Measurements from ENCODE around the gene MED17.
"Not testable (repeated sequence)": the region's sequence is repeated elsewhere in the genome, so short reads cannot be mapped to it uniquely, and the experiment has no call there.

Gene MED17

DNA sequence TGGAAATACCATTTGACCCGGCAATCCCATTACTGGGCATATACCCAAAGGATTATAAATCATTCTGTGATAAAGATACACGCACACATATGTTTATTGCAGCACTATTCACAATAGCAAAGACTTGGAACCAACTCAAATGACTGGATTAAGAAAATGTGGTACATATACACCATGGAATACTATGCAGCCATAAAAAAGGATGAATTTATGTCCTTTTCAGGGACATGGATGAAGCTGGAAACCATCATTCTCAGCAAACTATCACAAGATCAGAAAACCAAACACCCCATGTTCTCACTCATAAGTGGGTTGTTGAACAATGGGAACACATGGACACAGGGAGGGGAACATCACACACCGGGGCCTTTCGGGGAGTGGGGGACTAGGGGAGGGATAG lies 25.0 kb upstream of the MED17 start:
- not testable (repeated sequence) for DNase-seq

DNA sequence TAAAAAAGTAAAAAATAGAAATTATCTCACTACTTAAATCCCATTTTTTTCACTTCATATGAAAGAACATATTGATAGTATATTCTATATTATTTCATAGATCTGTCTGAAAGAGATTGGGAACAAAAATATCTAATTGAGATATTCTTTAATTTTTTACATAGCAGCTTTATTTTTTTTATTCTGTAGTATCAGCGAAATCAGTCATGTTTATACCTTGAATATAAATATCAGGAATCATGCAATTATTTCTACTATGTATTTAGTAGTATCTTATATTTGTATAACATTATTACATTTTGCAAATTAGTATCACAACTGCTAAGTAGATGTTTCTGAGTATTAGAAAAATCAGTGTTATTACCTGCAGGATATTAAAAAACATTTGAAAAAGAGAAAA lies 22.2 kb upstream of the MED17 start:
- no peak for DNase-seq

DNA sequence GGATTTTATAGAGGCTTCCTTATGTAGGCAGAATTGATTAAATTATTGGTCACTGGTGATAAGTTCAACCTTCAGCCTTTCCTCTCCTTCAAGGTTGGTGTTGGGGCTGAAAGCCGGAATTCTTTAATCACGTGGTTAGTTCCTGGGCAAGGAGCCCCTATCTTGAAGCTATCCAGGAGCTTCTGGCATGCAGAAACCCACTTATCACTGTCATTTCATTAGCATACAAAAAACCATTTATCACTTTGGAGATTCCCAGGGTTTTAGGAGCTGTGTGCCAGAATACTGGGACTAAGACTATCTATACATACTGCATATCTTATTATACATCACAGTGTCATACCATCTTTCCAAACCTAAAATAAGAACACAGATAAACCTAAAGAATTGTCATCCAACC lies 18.5 kb upstream of the MED17 start:
- DNase-seq, result no peak

DNA sequence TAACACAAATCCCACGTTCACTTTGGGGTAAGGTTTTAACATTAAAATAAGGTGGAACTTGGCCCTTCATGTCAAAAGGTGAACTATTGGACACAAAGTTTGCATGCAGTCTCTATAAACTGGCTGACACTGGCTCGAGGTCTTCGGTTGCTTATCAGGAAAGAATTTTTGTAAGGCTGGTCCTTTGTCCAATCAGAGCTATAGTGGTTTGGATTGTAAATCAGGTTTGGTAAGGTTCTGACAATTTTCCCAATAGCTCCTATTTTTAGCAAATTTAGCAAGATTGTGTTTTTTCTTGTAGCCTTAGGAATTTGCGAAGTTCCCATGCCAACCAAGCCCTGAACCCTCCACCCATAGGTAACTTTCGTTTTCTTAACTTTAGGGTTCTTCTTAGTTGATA lies 17.6 kb upstream of the MED17 start:
- no peak for DNase-seq

DNA sequence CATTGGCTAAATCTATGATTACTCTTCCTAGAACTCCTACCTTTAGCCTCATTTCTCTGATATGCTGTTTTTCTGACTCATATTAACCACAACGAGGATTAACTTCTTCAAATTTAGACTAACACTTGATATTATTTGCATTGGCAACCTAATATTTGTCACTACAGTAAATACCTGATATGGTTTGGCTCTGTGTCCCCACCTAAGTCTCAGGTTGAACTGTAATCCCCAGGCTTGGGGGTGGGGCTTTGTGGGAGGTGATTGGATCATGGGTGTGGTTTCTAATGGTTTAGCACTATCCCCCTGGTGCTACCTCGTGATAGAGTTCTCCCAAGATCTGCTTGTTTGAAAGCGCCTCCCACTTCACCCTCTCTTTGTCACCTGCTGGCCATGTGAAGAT lies 17.1 kb upstream of the MED17 start:
- no peak for DNase-seq

GRCh38 chr11:93770160-93770559 lies 13.9 kb upstream of the MED17 start:
- no peak for DNase-seq

DNA sequence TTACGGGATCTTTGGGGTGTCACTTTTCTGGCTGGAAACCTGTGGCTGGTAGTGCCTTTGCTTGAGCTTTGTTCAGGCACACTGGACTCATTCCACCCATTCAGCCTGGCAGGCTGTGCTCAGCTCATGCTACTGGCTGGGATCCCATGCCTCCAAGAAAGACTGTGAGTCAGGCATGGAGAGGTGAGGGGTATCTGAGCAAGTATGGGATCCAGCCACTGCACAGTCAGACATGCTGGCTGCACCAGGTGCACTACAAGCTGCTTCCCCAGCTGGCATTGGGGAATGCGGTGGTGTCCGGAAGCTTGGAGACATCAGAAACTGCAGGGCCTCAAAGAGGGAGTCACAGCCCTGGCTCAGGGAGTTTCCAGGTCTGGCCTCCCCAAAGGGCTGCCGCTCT lies 12.0 kb upstream of the MED17 start:
- DNase-seq, result no peak

GRCh38 chr11:93773045-93773477 lies 11.0 kb upstream of the MED17 start:
- DNase-seq, result no peak

DNA sequence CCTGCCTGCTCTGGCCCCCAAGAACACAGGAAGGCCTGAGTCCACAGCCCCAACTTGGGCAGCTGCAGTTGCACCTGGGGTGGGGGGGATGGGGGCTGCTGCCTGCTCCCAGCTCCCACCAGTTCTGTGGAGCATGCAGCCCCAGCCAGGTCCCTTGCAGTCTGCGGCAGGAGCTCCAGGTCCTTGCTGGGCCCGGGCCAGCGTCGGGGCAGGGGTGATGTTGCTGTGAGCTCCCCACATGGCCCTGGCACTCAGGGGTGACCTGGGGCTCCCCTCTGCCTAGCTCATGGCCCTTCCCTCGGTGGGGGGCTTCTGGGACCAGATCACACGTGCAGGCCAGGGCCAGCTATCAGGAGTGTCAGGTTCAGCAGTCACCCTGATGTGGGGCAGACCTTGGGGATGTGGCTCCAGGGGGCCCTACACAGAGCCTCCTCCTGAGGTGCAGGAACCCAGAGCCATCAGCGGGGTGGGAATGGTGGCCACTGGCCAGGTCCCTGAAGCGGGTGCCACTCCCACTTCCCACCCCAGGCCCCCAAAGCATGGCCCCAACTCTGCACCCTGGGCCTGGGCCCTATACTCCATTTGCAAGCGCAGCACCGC lies 10.4 kb upstream of the MED17 start:
- no peak for DNase-seq

DNA sequence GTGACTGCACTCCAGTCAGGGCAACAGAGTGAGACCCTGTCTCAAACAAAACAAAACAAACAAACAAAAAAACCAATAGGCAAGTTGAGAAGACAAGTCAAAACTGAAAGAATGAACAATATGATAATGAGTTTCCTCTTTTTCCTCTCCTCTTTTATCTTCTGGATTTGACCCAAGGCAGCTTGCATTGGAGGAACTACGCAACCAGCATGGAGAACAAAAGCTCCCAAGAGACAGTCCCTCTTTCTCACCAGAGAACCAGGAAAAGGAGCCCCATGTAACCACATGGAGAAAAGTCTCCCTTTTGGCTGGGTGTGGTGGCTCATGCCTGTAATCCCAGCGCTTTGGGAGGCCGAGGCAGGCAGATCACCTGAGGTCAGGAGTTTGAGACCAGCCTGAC lies 9.5 kb upstream of the MED17 start:
- DNase-seq, result not testable (repeated sequence)

DNA sequence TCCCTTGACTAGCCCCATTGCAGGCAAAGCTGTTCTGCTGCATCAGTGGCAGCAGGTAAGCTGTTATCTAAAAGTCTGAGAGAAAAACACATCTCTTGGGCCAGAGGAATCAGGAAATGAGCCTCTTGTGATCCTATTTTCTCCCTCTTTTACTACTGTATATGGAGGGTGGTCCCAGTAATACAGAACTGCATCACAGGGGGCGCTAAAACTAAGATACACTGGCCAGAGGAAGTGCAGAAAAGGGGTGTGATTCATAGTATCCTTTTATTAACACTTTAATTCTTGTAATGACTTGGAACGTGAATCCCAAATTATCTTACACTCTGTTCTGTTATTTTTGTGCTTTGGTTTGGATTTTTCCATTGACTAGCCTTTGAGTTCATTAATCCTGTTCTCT lies 8.8 kb upstream of the MED17 start:
- no peak for DNase-seq

- no peak for DNase-seq
Observed at GRCh38 chr11:93783362-93783761, 720 bp upstream of the MED17 start.

- no peak for DNase-seq
Observed at GRCh38 chr11:93783765-93784144, 327 bp upstream of the MED17 start.

DNA sequence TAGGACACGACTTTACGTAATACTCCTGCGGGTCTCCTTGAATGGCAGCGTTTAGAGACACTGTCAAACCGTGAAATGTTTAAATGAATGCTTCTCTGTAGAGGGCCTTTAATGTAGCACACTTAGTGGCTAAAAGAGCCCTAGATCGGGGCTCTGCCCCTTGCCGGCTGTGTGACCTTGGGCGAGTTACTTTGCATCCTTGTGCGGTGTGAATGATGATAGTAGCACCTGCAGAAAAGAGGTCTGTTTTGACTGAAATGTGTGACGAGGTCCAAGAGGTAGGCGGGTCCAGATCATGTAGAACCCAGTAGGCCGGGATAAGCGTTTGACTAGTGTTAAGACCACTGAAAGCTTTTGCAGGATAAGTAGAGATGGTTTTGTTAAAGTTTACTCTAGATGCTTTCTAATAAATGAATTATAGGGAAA lies 866 bp downstream of the MED17 start:
- peak; percentile 40 for DNase-seq

DNA sequence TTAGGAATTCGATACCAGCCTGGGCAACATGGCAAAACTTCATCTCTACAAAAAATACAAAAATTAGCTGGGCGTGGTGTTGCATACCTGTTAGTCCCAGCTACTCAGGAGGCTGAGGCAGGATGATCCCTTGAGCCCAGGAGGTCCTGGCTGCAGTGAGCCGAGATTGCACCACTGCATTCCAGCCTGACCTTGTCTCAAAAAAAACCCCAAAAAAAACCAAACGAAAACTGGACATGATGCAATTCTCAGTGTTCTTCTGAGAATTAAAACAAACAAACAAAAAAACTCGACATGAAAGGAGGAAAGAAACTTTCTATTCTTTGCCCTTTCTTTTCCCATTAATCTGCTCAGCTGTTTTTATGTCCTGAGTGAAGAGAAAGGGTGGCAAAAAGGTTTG lies 7.4 kb downstream of the MED17 start:
- no peak for DNase-seq

DNA sequence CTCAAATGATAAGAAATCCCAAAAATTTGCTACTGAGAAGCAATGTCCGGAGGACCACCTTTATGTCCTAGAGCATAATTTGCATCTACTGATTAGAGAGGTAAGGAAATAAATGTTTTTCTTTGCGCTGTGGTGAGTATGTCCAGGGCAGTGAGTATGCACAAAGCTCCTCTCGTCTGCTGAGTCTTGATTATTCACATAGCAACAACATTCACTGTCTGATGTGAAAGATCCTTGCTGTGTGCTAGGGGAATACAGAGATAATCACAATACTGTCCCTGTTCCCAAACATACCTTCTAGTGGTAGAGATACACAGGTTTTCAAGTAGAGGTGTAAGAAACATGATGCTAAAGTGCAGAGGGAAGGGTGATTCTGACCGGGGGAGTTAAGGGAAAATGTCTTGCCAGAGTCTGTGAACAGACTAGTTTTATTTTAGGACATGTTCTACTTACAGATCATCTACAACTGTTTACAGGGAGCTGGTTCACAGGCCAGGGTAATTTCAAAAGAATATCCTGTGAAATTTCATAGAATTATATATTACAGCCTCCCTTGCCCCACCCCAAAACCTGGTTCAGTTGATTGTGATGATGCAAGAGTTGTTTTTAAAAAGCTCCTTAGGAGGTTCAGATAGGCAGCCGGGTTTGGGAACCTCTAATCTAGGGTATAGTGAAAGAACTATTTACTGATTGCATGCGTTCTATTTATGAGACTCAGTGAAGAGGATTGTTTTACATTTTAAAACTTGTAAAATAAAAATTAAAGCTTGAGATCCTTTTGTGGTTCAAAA lies 12.6 kb downstream of the MED17 start:
- DNase-seq, result no peak

GRCh38 chr11:93801366-93801765 lies 17.3 kb downstream of the MED17 start:
- no peak for DNase-seq

DNA sequence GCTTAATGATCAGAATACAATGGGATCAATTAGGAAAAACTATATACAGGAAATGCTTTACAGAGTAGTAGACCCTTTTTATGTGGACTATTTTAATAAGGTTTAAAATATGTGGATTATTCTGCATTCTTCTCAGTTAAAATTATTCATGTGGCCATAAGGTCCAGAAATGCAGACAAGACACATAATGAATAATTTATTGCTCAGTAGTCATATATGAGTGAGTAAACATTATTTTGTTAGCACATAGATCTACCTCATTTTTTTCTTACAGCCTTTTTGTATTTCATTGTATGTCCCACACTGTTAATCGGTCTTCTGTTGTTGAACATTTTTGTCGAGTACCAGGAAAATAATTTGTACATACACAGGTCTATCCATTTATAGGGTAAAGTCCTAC lies 20.8 kb downstream of the MED17 start:
- DNase-seq, result no peak

GRCh38 chr11:93807980-93808379 lies 23.9 kb downstream of the MED17 start:
- no peak for DNase-seq

GRCh38 chr11:93813974-93814373 lies 29.9 kb downstream of the MED17 start:
- DNase-seq, result no peak

DNA sequence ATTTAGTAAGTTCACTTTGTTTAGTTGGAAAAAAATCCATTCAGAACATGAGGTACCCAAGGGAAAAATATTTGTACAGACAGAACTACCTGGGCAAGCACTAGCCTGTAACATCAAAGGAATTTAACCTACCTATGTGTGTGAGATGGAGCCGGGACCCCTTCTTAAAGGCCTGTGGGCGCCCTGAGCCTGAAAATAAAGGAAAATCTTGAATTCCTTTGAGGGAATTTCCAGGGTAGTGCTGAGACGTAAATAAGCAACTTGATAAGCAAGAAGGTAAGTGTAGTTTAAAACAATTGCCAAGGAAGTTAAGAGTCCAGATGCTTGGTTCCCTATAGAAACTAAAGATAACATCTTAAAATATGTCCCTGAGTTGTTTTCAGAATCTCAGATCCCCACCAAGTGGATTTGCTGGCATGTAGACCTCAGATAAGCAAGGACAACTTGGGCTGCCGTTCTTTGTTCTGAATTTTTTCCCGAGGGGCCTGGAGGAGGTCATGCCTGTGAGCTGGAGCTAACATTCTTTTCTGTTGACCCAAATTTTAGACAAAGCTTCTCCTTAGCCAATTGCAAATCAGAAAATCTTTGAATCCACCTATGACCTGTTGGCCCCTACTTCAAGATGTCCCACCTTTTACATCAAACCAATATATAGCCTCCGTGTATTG lies 31.0 kb downstream of the MED17 start:
- DNase-seq, result no peak

DNA sequence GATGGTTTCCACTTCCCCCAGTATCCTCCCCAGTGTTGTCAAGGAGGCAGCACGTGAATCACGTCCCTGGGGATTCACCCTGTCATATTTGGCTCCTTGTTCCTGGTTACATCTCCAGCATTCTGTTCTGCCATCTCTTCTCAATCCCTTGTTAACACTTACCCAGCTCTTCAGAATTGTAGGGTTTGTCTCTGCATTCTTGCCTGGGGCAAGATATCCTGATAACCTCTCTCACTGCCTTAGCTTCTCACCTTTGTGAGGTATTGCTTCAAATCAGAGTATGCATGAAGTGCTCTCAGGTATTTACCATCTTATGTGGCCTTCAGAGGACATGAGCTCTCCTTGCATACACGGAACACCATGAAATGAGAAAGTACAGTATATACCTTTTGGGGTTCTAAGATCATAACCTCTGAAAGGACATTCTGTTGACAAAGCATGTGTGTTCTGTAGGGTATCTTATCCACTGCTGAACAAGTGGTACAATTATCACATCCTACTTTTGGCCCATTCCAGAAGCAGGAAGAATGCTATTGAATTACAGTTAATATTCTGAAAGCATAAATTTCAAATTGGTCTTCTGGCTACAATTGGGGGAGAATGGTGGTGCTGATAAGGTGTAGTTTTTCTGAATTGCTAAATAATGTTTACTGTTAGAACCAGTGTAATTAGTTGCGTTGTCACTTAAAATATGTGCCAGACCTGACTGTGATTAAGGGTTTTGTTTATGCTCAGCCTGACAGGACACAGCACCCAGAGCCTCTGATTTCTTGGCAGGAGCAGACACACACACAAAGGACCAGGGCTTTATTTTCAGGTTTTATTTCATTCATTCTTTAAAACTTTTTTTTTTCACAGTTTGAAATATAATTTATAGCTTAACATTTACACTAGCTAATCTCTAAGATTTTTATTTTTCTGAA lies 33.6 kb downstream of the MED17 start:
- DNase-seq, result no peak
